Measurements from ENCODE around the gene SEPTIN8.

Gene SEPTIN8

GRCh38 chr5:132754111-132754510 is 22.9 kb downstream of the SEPTIN8 start:
- H3K27ac ChIP-seq = no peak overlapping the region
- TF ChIP-seq, protein P1, sequence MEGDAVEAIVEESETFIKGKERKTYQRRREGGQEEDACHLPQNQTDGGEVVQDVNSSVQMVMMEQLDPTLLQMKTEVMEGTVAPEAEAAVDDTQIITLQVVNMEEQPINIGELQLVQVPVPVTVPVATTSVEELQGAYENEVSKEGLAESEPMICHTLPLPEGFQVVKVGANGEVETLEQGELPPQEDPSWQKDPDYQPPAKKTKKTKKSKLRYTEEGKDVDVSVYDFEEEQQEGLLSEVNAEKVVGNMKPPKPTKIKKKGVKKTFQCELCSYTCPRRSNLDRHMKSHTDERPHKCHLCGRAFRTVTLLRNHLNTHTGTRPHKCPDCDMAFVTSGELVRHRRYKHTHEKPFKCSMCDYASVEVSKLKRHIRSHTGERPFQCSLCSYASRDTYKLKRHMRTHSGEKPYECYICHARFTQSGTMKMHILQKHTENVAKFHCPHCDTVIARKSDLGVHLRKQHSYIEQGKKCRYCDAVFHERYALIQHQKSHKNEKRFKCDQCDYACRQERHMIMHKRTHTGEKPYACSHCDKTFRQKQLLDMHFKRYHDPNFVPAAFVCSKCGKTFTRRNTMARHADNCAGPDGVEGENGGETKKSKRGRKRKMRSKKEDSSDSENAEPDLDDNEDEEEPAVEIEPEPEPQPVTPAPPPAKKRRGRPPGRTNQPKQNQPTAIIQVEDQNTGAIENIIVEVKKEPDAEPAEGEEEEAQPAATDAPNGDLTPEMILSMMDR (IDR thresholded peaks at IDR 0.05) = no peak
- no peak for TF ChIP-seq ZFX (IDR thresholded peaks at IDR 0.05; ENCODE audit: borderline replicate concordance)

GRCh38 chr5:132753135-132753987 is 23.7 kb downstream of the SEPTIN8 start:
- no peak overlapping the region for H3K27ac ChIP-seq
- no peak for TF ChIP-seq ZFX (IDR thresholded peaks at IDR 0.05; ENCODE audit: borderline replicate concordance)
- TF ChIP-seq, protein P1 (IDR thresholded peaks at IDR 0.05) = no peak

DNA sequence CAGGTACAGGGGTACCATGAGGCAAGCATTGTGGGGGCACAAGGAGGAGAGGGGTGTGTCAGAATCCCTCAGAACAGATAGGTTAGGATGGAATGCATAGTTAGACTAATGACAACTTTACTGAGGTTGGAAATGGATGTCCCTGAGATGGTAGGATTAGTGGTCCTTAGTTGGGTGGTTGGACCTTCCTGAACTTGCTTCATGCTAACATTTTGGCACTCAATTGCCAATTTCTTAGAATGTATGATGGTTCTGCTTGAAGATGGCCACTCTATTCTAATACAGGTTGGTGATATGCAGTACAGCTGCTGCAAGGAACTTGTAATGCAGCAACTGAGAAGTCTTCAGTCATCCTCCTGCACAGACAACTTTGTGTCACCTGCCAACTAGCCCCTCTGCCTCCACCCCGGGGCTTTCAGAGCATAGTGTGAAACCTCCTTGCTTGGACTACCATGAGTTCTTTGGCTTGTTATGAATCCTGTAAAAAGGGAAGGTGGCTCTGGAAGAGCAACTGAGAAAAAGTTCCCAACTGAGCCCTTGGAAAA is 24.4 kb downstream of the SEPTIN8 start:
- TF ChIP-seq ZFX (IDR thresholded peaks at IDR 0.05; ENCODE audit: borderline replicate concordance) = no peak
- TF ChIP-seq, protein P1 (IDR thresholded peaks at IDR 0.05) = no peak
- no peak overlapping the region for H3K27ac ChIP-seq

DNA sequence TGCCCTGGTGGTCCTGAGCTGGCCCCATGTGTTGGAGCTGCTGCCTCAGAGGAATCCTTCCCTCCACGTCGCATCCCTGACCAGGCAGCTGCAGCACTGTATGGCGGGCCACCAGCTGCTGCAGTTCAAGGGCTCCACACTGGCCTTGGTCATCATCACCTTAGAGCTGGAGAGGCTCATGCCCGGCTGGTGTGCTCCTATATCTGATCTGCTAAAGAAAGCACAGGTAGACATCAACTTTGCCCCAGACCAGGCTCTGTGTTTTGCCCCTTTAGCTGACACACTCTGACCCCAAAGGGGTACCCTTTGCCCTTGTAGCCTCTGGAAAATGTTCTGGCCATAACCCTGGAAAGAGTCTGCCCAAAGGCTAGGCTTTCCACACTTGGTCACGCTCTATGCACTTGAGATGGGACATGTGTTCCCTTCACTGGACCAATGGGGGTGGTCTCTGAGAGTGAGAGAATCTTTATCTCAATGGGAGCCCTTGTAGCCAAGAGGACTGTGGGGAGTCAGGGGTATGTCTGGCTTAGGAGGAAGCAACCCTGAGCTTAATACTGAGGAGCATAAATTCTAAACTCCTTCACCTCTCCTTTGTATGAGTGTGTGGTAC is 25.0 kb downstream of the SEPTIN8 start:
- no peak overlapping the region for H3K27ac ChIP-seq
- no peak for TF ChIP-seq ZFX (IDR thresholded peaks at IDR 0.05; ENCODE audit: borderline replicate concordance)

GRCh38 chr5:132751444-132751843 is 25.6 kb downstream of the SEPTIN8 start:
- TF ChIP-seq, protein P1 (IDR thresholded peaks at IDR 0.05) = no peak
- TF ChIP-seq ZFX (IDR thresholded peaks at IDR 0.05; ENCODE audit: borderline replicate concordance) = no peak
- H3K27ac ChIP-seq = no peak overlapping the region

- TF ChIP-seq, protein P1 (IDR thresholded peaks at IDR 0.05) = no peak
- no peak for TF ChIP-seq ZFX (IDR thresholded peaks at IDR 0.05; ENCODE audit: borderline replicate concordance)
- no peak overlapping the region for H3K27ac ChIP-seq
Measured at GRCh38 chr5:132750471-132751230, 26.4 kb downstream of the SEPTIN8 start.

- H3K27ac ChIP-seq = no peak overlapping the region
- TF ChIP-seq, protein P1 (IDR thresholded peaks at IDR 0.05) = no peak
- TF ChIP-seq ZFX (IDR thresholded peaks at IDR 0.05; ENCODE audit: borderline replicate concordance) = no peak
Measured at GRCh38 chr5:132749506-132749905, 27.5 kb downstream of the SEPTIN8 start.

Measured in 22Rv1 (cell line).